HFFc6 (cell line): Measurements from ENCODE around the gene TAF10. TPM values are rescaled to one million over a fixed set of nuclear protein-coding genes. Genes with fewer than 3 reads are reported as not detected.

Experiments used
- DNase-seq: peaks from one replicate; pipeline ENCODE4 v3.0.0-alpha.2; 2018
- H3K27ac Mint-ChIP-seq: 2 replicates; pipeline ENCODE4 v1.8.0; 2020; ENCODE audit warnings: mild to moderate bottlenecking, mixed read lengths
- H3K27me3 Mint-ChIP-seq: 2 replicates; pipeline ENCODE4 v1.8.0; 2021; ENCODE audit warnings: mild to moderate bottlenecking, moderate library complexity, mixed read lengths; ENCODE audit not compliant: insufficient read depth
- H3K36me3 Mint-ChIP-seq: 2 replicates; pipeline ENCODE4 v1.8.0; 2021; ENCODE audit warnings: low read depth, mixed read lengths
- H3K4me1 Mint-ChIP-seq: 2 replicates; pipeline ENCODE4 v1.8.0; 2020; ENCODE audit warnings: low read depth, mixed read lengths
- H3K4me3 Mint-ChIP-seq: 2 replicates; pipeline ENCODE4 v1.8.0; 2020; ENCODE audit warnings: mild to moderate bottlenecking, moderate library complexity, mixed read lengths
- H3K9me3 Mint-ChIP-seq: 2 replicates; pipeline ENCODE4 v1.8.0; 2020; ENCODE audit warnings: mild to moderate bottlenecking, mixed read lengths
- total RNA-seq, 6 experiments: library from RNA; stranded (reverse); fragmentation: NEBNext Ultra II Directional; extraction: Animal tissue kit (Norgen Biotek cat#: 25700); gene quantifications; 2 replicates in 1 of 6; 3 replicates in 5 of 6; pipeline ENCODE4 v1.2.3, GENCODE V29; 2021
- TF ChIP-seq, protein P1 (sequence below): fragments of 200-600 bp; sonication (generic); IDR thresholded peaks from 2 replicates; pipeline ENCODE4 v1.5.0; 2021; ENCODE audit warnings: antibody characterized with exemption, mild to moderate bottlenecking

TAF10 gene
- total RNA-seq, 6 experiments from 2014 or later, result 148 to 205 (median 192) TPM

DNA sequence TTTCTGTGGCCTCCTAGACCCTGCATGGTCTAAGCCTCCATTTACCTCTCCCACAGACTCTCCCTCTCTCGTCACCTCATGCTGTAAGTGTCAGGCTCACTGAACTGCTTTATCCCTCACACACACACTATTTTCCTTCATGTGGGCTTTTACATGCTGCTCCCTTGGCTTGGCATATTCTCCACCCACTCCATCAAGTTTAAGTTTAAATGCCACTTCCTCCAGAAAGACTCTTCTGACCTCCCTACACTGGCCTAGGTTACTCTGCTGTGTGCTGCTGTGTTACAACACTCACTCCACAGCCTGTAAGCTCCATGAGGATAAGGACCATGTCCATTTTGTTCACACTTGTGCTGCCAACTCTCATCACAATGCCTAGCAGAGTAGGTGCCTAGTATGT, 41.1 kb upstream of the TAF10 start:
- H3K27me3 Mint-ChIP-seq, result peaks cover 6% of the 10 kb centered on the region
- H3K4me3 Mint-ChIP-seq, result no peak overlapping the region
- TF ChIP-seq, protein P1, sequence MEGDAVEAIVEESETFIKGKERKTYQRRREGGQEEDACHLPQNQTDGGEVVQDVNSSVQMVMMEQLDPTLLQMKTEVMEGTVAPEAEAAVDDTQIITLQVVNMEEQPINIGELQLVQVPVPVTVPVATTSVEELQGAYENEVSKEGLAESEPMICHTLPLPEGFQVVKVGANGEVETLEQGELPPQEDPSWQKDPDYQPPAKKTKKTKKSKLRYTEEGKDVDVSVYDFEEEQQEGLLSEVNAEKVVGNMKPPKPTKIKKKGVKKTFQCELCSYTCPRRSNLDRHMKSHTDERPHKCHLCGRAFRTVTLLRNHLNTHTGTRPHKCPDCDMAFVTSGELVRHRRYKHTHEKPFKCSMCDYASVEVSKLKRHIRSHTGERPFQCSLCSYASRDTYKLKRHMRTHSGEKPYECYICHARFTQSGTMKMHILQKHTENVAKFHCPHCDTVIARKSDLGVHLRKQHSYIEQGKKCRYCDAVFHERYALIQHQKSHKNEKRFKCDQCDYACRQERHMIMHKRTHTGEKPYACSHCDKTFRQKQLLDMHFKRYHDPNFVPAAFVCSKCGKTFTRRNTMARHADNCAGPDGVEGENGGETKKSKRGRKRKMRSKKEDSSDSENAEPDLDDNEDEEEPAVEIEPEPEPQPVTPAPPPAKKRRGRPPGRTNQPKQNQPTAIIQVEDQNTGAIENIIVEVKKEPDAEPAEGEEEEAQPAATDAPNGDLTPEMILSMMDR, result no peak
- H3K27ac Mint-ChIP-seq, result no peak overlapping the region
- no peaks in the 10 kb centered on the region for H3K36me3 Mint-ChIP-seq
- no peaks in the 10 kb centered on the region for H3K9me3 Mint-ChIP-seq
- H3K4me1 Mint-ChIP-seq, result peaks cover 10% of the 10 kb centered on the region; the same call in 1 of the 2 replicates
- no peak for DNase-seq

DNA sequence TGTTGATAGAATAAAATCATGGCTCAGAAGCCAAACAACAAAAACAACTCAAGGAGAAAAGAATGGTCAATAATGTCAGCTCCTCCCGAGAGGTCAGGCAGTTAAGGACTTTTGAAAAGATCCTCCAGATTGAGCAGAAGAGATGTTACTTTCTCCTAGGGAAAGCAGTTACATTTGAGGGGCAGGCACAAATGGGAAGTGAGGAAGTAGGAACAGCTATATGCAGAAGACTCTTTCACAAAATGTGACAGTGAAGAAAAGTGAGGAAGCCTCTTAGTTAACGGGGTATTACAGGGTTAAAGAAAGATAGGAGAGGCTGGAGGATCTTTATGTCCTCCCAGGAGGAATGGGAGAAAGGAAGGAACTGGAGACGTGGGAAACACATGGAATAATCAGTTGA, 40.2 kb upstream of the TAF10 start:
- no peaks in the 10 kb centered on the region for H3K36me3 Mint-ChIP-seq
- no peak overlapping the region for H3K27ac Mint-ChIP-seq
- DNase-seq, result no peak
- peaks cover 6% of the 10 kb centered on the region for H3K27me3 Mint-ChIP-seq
- no peak overlapping the region for H3K4me3 Mint-ChIP-seq
- H3K9me3 Mint-ChIP-seq, result no peaks in the 10 kb centered on the region
- peaks cover 9% of the 10 kb centered on the region; the same call in 1 of the 2 replicates for H3K4me1 Mint-ChIP-seq
- TF ChIP-seq, protein P1, result no peak

DNA sequence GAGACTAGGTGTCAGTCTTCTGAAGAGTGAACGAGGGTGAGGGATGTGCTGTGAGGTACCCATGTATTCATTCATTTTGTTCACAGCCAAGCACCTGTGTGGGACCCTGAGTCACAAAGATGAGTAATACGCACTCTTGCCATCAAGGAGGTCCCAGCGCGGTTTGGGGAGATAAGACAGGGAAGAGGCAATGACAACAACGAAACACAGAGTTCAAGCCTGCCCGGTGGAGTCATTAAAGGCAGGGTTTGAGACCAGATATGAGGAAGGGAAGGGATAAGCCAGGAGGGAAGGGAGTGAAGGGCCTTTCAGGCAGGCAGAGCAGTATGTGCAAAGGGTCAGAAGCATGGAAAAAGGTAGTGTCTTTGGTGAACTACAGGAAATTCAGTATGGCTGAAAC, 39.0 kb upstream of the TAF10 start:
- H3K27ac Mint-ChIP-seq, result no peak overlapping the region
- H3K27me3 Mint-ChIP-seq, result peaks cover 1% of the 10 kb centered on the region
- H3K4me3 Mint-ChIP-seq, result no peak overlapping the region
- H3K36me3 Mint-ChIP-seq, result no peaks in the 10 kb centered on the region
- H3K9me3 Mint-ChIP-seq, result no peaks in the 10 kb centered on the region
- TF ChIP-seq, protein P1, result no peak
- H3K4me1 Mint-ChIP-seq, result no peaks in the 10 kb centered on the region
- no peak for DNase-seq

DNA sequence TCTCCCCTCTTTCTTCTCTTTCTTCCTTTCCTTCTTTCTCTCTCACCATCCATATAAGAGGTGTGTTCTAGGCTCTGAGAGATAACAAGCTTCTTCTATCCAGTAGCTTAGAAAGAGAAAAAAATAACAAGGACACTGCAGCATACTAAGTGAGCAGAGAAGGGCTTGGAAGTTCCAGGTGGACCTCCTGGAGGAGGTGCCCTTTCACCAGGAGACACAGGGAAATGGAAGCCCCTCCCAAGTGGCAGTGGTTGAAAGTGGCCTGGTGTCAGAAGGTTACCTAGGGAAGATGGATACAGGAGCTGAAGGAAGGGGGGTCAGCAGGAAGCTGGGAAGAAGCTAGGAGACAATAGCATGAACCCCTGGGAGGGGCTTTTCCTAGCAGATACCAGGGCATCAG, 38.1 kb upstream of the TAF10 start:
- TF ChIP-seq, protein P1, result no peak
- Mint-ChIP-seq H3K4me1 (no peaks in the 10 kb centered on the region), H3K4me3 (no peak overlapping the region), H3K27ac (no peak overlapping the region), H3K9me3 (no peaks in the 10 kb centered on the region), H3K27me3 (peaks cover 2% of the 10 kb centered on the region; the same call in 1 of the 2 replicates), H3K36me3 (no peaks in the 10 kb centered on the region)
- no peak for DNase-seq

DNA sequence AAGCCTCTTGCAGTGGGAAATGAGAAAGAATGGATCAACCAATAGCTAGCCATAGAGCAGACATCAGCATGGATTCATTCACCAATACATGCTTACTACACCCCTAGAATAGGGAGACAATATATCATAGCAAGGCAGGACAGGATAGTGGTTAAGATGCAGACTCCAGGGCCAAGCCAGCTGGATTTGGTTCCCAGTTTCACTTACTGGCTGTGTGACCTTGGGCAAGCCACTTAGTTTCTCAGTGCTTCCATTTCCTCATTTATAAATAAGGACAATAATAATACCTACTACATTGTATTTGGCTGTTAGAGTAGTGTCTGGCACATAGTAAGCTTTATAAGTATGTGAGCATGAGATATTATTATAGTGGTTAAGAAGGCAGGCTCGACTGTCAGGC, 36.5 kb upstream of the TAF10 start:
- DNase-seq, result no peak
- TF ChIP-seq, protein P1, result no peak
- no peaks in the 10 kb centered on the region for H3K4me1 Mint-ChIP-seq
- peaks cover 2% of the 10 kb centered on the region; the same call in 1 of the 2 replicates for H3K27me3 Mint-ChIP-seq
- H3K4me3 Mint-ChIP-seq, result no peak overlapping the region
- H3K36me3 Mint-ChIP-seq, result no peaks in the 10 kb centered on the region
- no peak overlapping the region for H3K27ac Mint-ChIP-seq
- no peaks in the 10 kb centered on the region for H3K9me3 Mint-ChIP-seq

DNA sequence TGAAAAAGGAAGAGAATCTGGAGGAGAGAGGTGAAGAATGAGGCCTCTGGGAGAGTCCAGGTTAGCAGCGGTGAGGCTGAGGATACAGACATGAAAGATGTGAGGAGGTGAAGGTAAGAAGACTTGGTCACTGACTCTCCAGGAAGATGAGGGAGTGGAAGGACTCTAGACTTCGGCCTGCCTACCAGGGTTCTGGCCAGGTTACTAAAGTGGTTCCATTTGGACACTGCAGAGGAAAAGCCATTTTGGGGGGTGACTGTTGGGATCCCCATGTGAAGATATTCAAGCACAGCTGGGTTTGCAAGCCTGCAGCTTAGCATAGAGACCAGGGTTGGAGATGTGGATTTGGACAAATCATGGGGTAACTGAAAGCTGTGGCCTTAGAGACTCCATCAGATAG, 35.8 kb upstream of the TAF10 start:
- Mint-ChIP-seq H3K27me3 (peaks cover 2% of the 10 kb centered on the region; the same call in 1 of the 2 replicates), H3K27ac (no peak overlapping the region), H3K4me1 (no peaks in the 10 kb centered on the region), H3K4me3 (no peak overlapping the region), H3K9me3 (no peaks in the 10 kb centered on the region), H3K36me3 (no peaks in the 10 kb centered on the region)
- no peak for DNase-seq
- TF ChIP-seq, protein P1, result no peak
